ENCODE results near the gene CLASP1. TPM values are rescaled to one million over a fixed set of nuclear protein-coding genes. Genes with fewer than 3 reads are reported as not detected.
A peak's percentile ranks its signal among the peaks of the same experiment; 100 is the strongest.

CLASP1 gene
- total and polyA plus RNA-seq, 3 donors from 2014 or later: 43.8 to 130 (median 103) TPM

- no peak overlapping the region for H3K27ac ChIP-seq
- H3K27me3 ChIP-seq: no peaks in the 10 kb centered on the region
- H3K9me3 ChIP-seq: no peaks in the 10 kb centered on the region
- no peak overlapping the region for H3K4me3 ChIP-seq
- TF ChIP-seq CTCF (IDR thresholded peaks at IDR 0.05) (no peak), POLR2A (IDR thresholded peaks at IDR 0.05) (no peak)
- H3K4me1 ChIP-seq: peaks cover 13% of the 10 kb centered on the region
- DNase-seq: no peak
- intact Hi-C loops (cut with DNase I; ENCODE audit: low total_unique reads): no loop called here
- WGBS, 2 donors: 90 to 94% methylated on average over 3 of the region's 3 CpGs
- no peaks in the 10 kb centered on the region for H3K36me3 ChIP-seq (ENCODE audit: low read depth, missing control alignments)
Observed at GRCh38 chr2:121638333-121638732, 10.9 kb downstream of the CLASP1 start.

GRCh38 chr2:121635371-121635770 is 13.9 kb downstream of the CLASP1 start:
- Histone ChIP-seq H3K27ac (no peak overlapping the region), H3K4me1 (peaks cover 9% of the 10 kb centered on the region), H3K9me3 (no peaks in the 10 kb centered on the region), H3K27me3 (no peaks in the 10 kb centered on the region), H3K4me3 (no peak overlapping the region), H3K36me3 (ENCODE audit: low read depth, missing control alignments) (no peaks in the 10 kb centered on the region)
- DNase-seq: no peak
- intact Hi-C loops (cut with DNase I; ENCODE audit: low total_unique reads): no loop called here
- WGBS, 2 donors: 33 to 63% methylated on average over 1 of the region's 1 CpG
- no peak for TF ChIP-seq CTCF (IDR thresholded peaks at IDR 0.05)
- TF ChIP-seq POLR2A (IDR thresholded peaks at IDR 0.05): no peak

- Histone ChIP-seq H3K27ac (peak overlapping the region in 1 of 2 donors; percentile 47), H3K4me1 (peaks cover 9% of the 10 kb centered on the region), H3K9me3 (no peaks in the 10 kb centered on the region), H3K4me3 (no peak overlapping the region), H3K36me3 (ENCODE audit: low read depth, missing control alignments) (no peaks in the 10 kb centered on the region), H3K27me3 (no peaks in the 10 kb centered on the region)
- no peak for DNase-seq
- TF ChIP-seq POLR2A (IDR thresholded peaks at IDR 0.05): no peak
- no peak for TF ChIP-seq CTCF (IDR thresholded peaks at IDR 0.05)
- WGBS, 2 donors: 75 to 76% methylated on average over 6 of the region's 6 CpGs
- intact Hi-C loops (cut with DNase I; ENCODE audit: low total_unique reads): no loop called here
Observed at GRCh38 chr2:121634354-121635307, 14.6 kb downstream of the CLASP1 start.

DNA sequence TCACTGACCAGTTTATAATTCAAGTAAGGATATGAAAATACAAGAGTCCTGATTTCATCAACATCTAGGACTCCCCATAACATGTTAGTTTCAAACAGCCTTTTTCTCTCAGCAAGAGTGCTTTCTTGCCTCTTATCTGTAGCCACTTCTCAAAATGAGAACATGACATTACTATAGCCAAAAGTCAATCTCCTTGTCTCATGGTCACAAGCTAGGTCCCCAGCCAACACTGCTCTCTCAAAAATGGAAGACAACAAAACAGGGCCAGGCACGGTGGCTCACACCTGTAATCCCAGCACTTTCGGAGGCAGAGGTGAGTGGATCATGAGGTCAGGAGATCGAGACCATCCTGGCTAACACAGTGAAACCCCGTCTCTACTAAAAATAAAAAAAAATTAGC is 15.8 kb downstream of the CLASP1 start:
- Histone ChIP-seq H3K27ac (peak overlapping the region in 1 of 2 donors; percentile 47), H3K4me3 (no peak overlapping the region), H3K27me3 (no peaks in the 10 kb centered on the region), H3K9me3 (no peaks in the 10 kb centered on the region), H3K36me3 (ENCODE audit: low read depth, missing control alignments) (no peaks in the 10 kb centered on the region), H3K4me1 (peaks cover 9% of the 10 kb centered on the region)
- 75 to 76% methylated on average over 4 of the region's 4 CpGs for WGBS, 2 donors
- TF ChIP-seq CTCF (IDR thresholded peaks at IDR 0.05): no peak
- no peak for TF ChIP-seq POLR2A (IDR thresholded peaks at IDR 0.05)
- DNase-seq: no peak
- intact Hi-C loops (cut with DNase I; ENCODE audit: low total_unique reads): no loop called here
